Measurements from ENCODE around the gene ILK. TPM values are rescaled to one million over a fixed set of nuclear protein-coding genes. Genes with fewer than 3 reads are reported as not detected.

ILK gene
- total RNA-seq, 1 experiment from 2014 or later = 117 TPM

GRCh38 chr11:6614446-6614845, 10.9 kb downstream of the ILK start:
- Histone ChIP-seq H3K36me3 (ENCODE audit: control insufficient read depth, insufficient read depth, low read length) (0 out of 2 replicates have a peak, but pooled peaks cover 3% of the 10 kb centered on the region), H3K4me3 (ENCODE audit: low read depth, low read length) (no peak overlapping the region), H3K4me1 (peaks cover 14% of the 10 kb centered on the region), H3K27me3 (replicated peaks; ENCODE audit: control insufficient read depth, insufficient read depth, low read length) (no peaks in the 10 kb centered on the region), H3K9me3 (no peaks in the 10 kb centered on the region)
- intact Hi-C loops (cut with micrococcal nuclease; ENCODE audit: unreplicated experiment) = loop anchor here (10.0 kb wide), 2 partner anchors 220 to 380 kb away; partner anchors contain the start of genes CNGA4, FHIP1B and SMPD1
- ChIA-PET CTCF (no interaction called here), POLR2A (no interaction called here)
- no peaks in the 10 kb centered on the region for H3K9me3 Mint-ChIP-seq (ENCODE audit: unreplicated experiment)
- no peak overlapping the region for H3K27ac Mint-ChIP-seq (ENCODE audit: unreplicated experiment)
- DNase-seq = no peak
- H3K27me3 Mint-ChIP-seq (ENCODE audit: insufficient read depth, unreplicated experiment) = no peaks in the 10 kb centered on the region
- no peaks in the 10 kb centered on the region for H3K36me3 Mint-ChIP-seq (ENCODE audit: insufficient read depth, unreplicated experiment)
- H3K4me1 Mint-ChIP-seq (ENCODE audit: low read depth, unreplicated experiment) = no peaks in the 10 kb centered on the region
- no peak overlapping the region for H3K4me3 Mint-ChIP-seq (ENCODE audit: unreplicated experiment)
- BruUV-seq (replicated peaks) = no TSS peak
- TF ChIP-seq CTCF (IDR thresholded peaks at IDR 0.05; ENCODE audit: insufficient read depth in 1 of 2, low read depth in 1 of 2, low read length in 1 of 2, severe bottlenecking in 1 of 2, unreplicated experiment in 1 of 2) = no peak

GRCh38 chr11:6615046-6615445, 11.5 kb downstream of the ILK start:
- POLR2A ChIA-PET = no interaction called here
- Mint-ChIP-seq H3K27me3 (ENCODE audit: insufficient read depth, unreplicated experiment) (no peaks in the 10 kb centered on the region), H3K9me3 (ENCODE audit: unreplicated experiment) (no peaks in the 10 kb centered on the region), H3K27ac (ENCODE audit: unreplicated experiment) (no peak overlapping the region), H3K4me1 (ENCODE audit: low read depth, unreplicated experiment) (no peaks in the 10 kb centered on the region), H3K4me3 (ENCODE audit: unreplicated experiment) (no peak overlapping the region), H3K36me3 (ENCODE audit: insufficient read depth, unreplicated experiment) (no peaks in the 10 kb centered on the region)
- no peak for DNase-seq
- intact Hi-C loops (cut with micrococcal nuclease; ENCODE audit: unreplicated experiment) = loop anchor here (10.0 kb wide), 2 partner anchors 220 to 380 kb away; partner anchors contain the start of genes CNGA4, FHIP1B and SMPD1
- CTCF ChIA-PET = no interaction called here
- no peaks in the 10 kb centered on the region for H3K9me3 ChIP-seq
- H3K4me3 ChIP-seq (ENCODE audit: low read depth, low read length) = no peak overlapping the region
- peaks cover 14% of the 10 kb centered on the region for H3K4me1 ChIP-seq
- H3K27me3 ChIP-seq (replicated peaks; ENCODE audit: control insufficient read depth, insufficient read depth, low read length) = no peaks in the 10 kb centered on the region
- H3K36me3 ChIP-seq (ENCODE audit: control insufficient read depth, insufficient read depth, low read length) = 0 out of 2 replicates have a peak, but pooled peaks cover 3% of the 10 kb centered on the region
- BruUV-seq (replicated peaks) = no TSS peak
- TF ChIP-seq CTCF (IDR thresholded peaks at IDR 0.05; ENCODE audit: insufficient read depth in 1 of 2, low read depth in 1 of 2, low read length in 1 of 2, severe bottlenecking in 1 of 2, unreplicated experiment in 1 of 2) = no peak

- no peak overlapping the region for H3K27ac Mint-ChIP-seq (ENCODE audit: unreplicated experiment)
- no peaks in the 10 kb centered on the region for H3K9me3 Mint-ChIP-seq (ENCODE audit: unreplicated experiment)
- intact Hi-C loops (cut with micrococcal nuclease; ENCODE audit: unreplicated experiment) = loop anchor here (10.0 kb wide), 2 partner anchors 221 to 381 kb away; partner anchors contain the start of genes CNGA4, FHIP1B and SMPD1
These were observed 12.5 kb downstream of the ILK start for GRCh38 chr11:6615882-6616585.

More at GRCh38 chr11:6615882-6616585, 12.5 kb downstream of the ILK start:
- Mint-ChIP-seq H3K4me3 (ENCODE audit: unreplicated experiment) (no peak overlapping the region), H3K27me3 (ENCODE audit: insufficient read depth, unreplicated experiment) (no peaks in the 10 kb centered on the region), H3K36me3 (ENCODE audit: insufficient read depth, unreplicated experiment) (no peaks in the 10 kb centered on the region), H3K4me1 (ENCODE audit: low read depth, unreplicated experiment) (no peaks in the 10 kb centered on the region)
- H3K4me1 ChIP-seq = peaks cover 9% of the 10 kb centered on the region
- no TSS peak for BruUV-seq (replicated peaks)
- H3K36me3 ChIP-seq (ENCODE audit: control insufficient read depth, insufficient read depth, low read length) = 0 out of 2 replicates have a peak, but pooled peaks cover 2% of the 10 kb centered on the region
- H3K27me3 ChIP-seq (replicated peaks; ENCODE audit: control insufficient read depth, insufficient read depth, low read length) = no peaks in the 10 kb centered on the region
- DNase-seq = no peak
- H3K9me3 ChIP-seq = no peaks in the 10 kb centered on the region
- no peak for TF ChIP-seq CTCF (IDR thresholded peaks at IDR 0.05; ENCODE audit: insufficient read depth in 1 of 2, low read depth in 1 of 2, low read length in 1 of 2, severe bottlenecking in 1 of 2, unreplicated experiment in 1 of 2)
- no peak overlapping the region for H3K4me3 ChIP-seq (ENCODE audit: low read depth, low read length)
- ChIA-PET POLR2A (no interaction called here), CTCF (no interaction called here)

Measured in Caco-2 (cell line).